NB4 (cell line): ENCODE measurements around the gene GABARAP.

ENCODE experiments used
- CTCF ChIP-seq: IDR thresholded peaks from one replicate; pipeline ENCODE4 v1.5.1; 2012; ENCODE audit warnings: low read depth, low read length
- MAX ChIP-seq: IDR thresholded peaks from 2 replicates; pipeline ENCODE4 v1.6.1; 2011; ENCODE audit warnings: low read depth, low read length
- MYC ChIP-seq: IDR thresholded peaks from 2 replicates; pipeline ENCODE4 v1.6.1; 2011; ENCODE audit warnings: low read depth, low read length
- POLR2A ChIP-seq: IDR thresholded peaks from 2 replicates; pipeline ENCODE4 v1.6.1; 2011; ENCODE audit warnings: mild to moderate bottlenecking; ENCODE audit not compliant: insufficient read length; ENCODE audit errors: extremely low read depth

GRCh38 chr17:7207120-7208001 lies 34.9 kb downstream of the GABARAP start:
- TF ChIP-seq CTCF, result no peak
- TF ChIP-seq POLR2A, result no peak
- no peak for TF ChIP-seq MYC
- TF ChIP-seq MAX, result no peak
